Caco-2 (cell line): ENCODE results near the gene TSPAN9. TPM values are rescaled to one million over a fixed set of nuclear protein-coding genes. Genes with fewer than 3 reads are reported as not detected.

ENCODE experiments used
- BruUV-seq: library from RNA; stranded (reverse); fragments of 400-500 nt; replicated peaks from 2 replicates; lab custom pipeline; 2021; lab: Mats Ljungman, UMichigan
- CTCF ChIA-PET: fragments of 300-600 bp; sonication (Branson Sonifier 250); formaldehyde crosslinking; loops from one replicate; lab custom pipeline; 2022; ENCODE audit warnings: antibody characterized with exemption; lab: Charles Lee
- POLR2A ChIA-PET: fragments of 300-600 bp; sonication (Branson Sonifier 250); formaldehyde crosslinking; loops from one replicate; lab custom pipeline; 2022; ENCODE audit warnings: antibody characterized with exemption; lab: Charles Lee
- DNase-seq, 2 experiments: peaks; one replicate each; pipeline versions ENCODE4 v3.0.0 to v3.0.0-alpha.2; 2020 to 2022
- H3K27me3 ChIP-seq: replicated peaks from 2 replicates; pipeline ENCODE4 v1.6.0; 2011; ENCODE audit warnings: low read length; ENCODE audit not compliant: control insufficient read depth, insufficient read depth
- H3K36me3 ChIP-seq: 2 replicates; pipeline ENCODE4 v1.5.1; 2011; ENCODE audit warnings: low read length; ENCODE audit not compliant: control insufficient read depth, insufficient read depth
- H3K4me1 ChIP-seq: fragments of 250-450 bp; sonication (Bioruptor Pico); 2 replicates; pipeline ENCODE4 v1.5.1; 2020; ENCODE audit warnings: mild to moderate bottlenecking
- H3K4me3 ChIP-seq: 2 replicates; pipeline ENCODE4 v1.5.1; 2011; ENCODE audit warnings: low read depth, mild to moderate bottlenecking, control low read depth, low read length
- H3K9me3 ChIP-seq: fragments of 250-450 bp; sonication (Bioruptor Pico); 2 replicates; pipeline ENCODE4 v1.5.1; 2020; ENCODE audit warnings: mild to moderate bottlenecking, moderate library complexity
- H3K27ac Mint-ChIP-seq: one replicate; pipeline ENCODE4 v1.8.0; 2022; ENCODE audit warnings: mixed read lengths; ENCODE audit not compliant: unreplicated experiment
- H3K27me3 Mint-ChIP-seq: one replicate; pipeline ENCODE4 v1.8.0; 2022; ENCODE audit warnings: mixed read lengths; ENCODE audit not compliant: insufficient read depth, unreplicated experiment
- H3K36me3 Mint-ChIP-seq: one replicate; pipeline ENCODE4 v1.8.0; 2022; ENCODE audit warnings: mild to moderate bottlenecking, mixed read lengths; ENCODE audit not compliant: insufficient read depth, unreplicated experiment
- H3K4me1 Mint-ChIP-seq: one replicate; pipeline ENCODE4 v1.8.0; 2022; ENCODE audit warnings: low read depth, mixed read lengths; ENCODE audit not compliant: unreplicated experiment
- H3K4me3 Mint-ChIP-seq: one replicate; pipeline ENCODE4 v1.8.0; 2022; ENCODE audit warnings: mild to moderate bottlenecking, moderate library complexity, mixed read lengths; ENCODE audit not compliant: unreplicated experiment
- H3K9me3 Mint-ChIP-seq: one replicate; pipeline ENCODE4 v1.8.0; 2022; ENCODE audit warnings: mixed read lengths; ENCODE audit not compliant: unreplicated experiment
- CTCF ChIP-seq, 2 experiments: fragments of 200-600 bp in 1 of 2; IDR thresholded peaks; 1 replicate in 1 of 2; 2 replicates in 1 of 2; pipeline versions ENCODE4 v1.5.1 to v1.8.0; 2011 to 2022; ENCODE audit warnings: antibody characterized with exemption in 1 of 2, control low read depth in 1 of 2, inconsistent platforms in 1 of 2, low read depth in 1 of 2, low read length in 1 of 2, mild to moderate bottlenecking in 1 of 2, moderate library complexity in 1 of 2; ENCODE audit not compliant: insufficient read depth in 1 of 2, severe bottlenecking in 1 of 2, unreplicated experiment in 1 of 2
- intact Hi-C: fragments of 100-400 bp; cut with micrococcal nuclease; formaldehyde crosslinking; loops from one replicate; pipeline ENCODE4 v1.10.0; 2022; ENCODE audit not compliant: unreplicated experiment
- total RNA-seq: library from RNA; stranded (reverse); gene quantifications from 2 replicates; pipeline ENCODE4 v1.2.3, GENCODE V29; 2022

TSPAN9 gene
- total RNA-seq, 1 experiment from 2014 or later, result 49.1 TPM

GRCh38 chr12:3103806-3104205 lies 26.6 kb downstream of the TSPAN9 start:
- Mint-ChIP-seq H3K27ac (peak overlapping the region; percentile 4), H3K4me3 (no peak overlapping the region)
- CTCF ChIA-PET, result interaction anchor here (1.4 kb wide), 1 partner anchor 33 kb away, joined by 3 read pairs; no protein-coding TSS in a partner anchor

GRCh38 chr12:3105690-3106479 lies 28.7 kb downstream of the TSPAN9 start:
- intact Hi-C loops, result loop anchor here (2.0 kb wide), 1 partner anchor 19 kb away; no protein-coding TSS in a partner anchor
- Mint-ChIP-seq H3K27me3 (no peaks in the 10 kb centered on the region), H3K27ac (peak overlapping the region; percentile 4), H3K36me3 (no peaks in the 10 kb centered on the region), H3K4me3 (no peak overlapping the region), H3K4me1 (peaks cover 36% of the 10 kb centered on the region), H3K9me3 (no peaks in the 10 kb centered on the region)
- no peaks in the 10 kb centered on the region for H3K27me3 ChIP-seq
- CTCF ChIA-PET, result interaction anchor here (0.8 to 1.4 kb wide), 2 partner anchors 14 to 33 kb away, joined by 3 to 6 read pairs; no protein-coding TSS in a partner anchor
- H3K36me3 ChIP-seq, result no peaks in the 10 kb centered on the region
- BruUV-seq, result no TSS peak
- no peak for TF ChIP-seq CTCF (IDR thresholded peaks at IDR 0.05; ENCODE audit: insufficient read depth in 1 of 2, low read depth in 1 of 2, low read length in 1 of 2, severe bottlenecking in 1 of 2, unreplicated experiment in 1 of 2)
- no peak overlapping the region for H3K4me3 ChIP-seq
- DNase-seq, result no peak
- no peaks in the 10 kb centered on the region for H3K9me3 ChIP-seq
- POLR2A ChIA-PET, result interaction anchor here (0.5 kb wide), 1 partner anchor 28 kb away, joined by 3 read pairs; no protein-coding TSS in a partner anchor
- H3K4me1 ChIP-seq, result peaks cover 25% of the 10 kb centered on the region

More at GRCh38 chr12:3103806-3104205, 26.6 kb downstream of the TSPAN9 start:
- Histone ChIP-seq H3K4me1 (peaks cover 25% of the 10 kb centered on the region), H3K9me3 (no peaks in the 10 kb centered on the region; the same call in 1 of the 2 replicates), H3K36me3 (no peaks in the 10 kb centered on the region), H3K4me3 (no peak overlapping the region), H3K27me3 (no peaks in the 10 kb centered on the region)
- no peak for DNase-seq
- Mint-ChIP-seq H3K27me3 (no peaks in the 10 kb centered on the region), H3K36me3 (peaks cover 5% of the 10 kb centered on the region), H3K4me1 (peaks cover 36% of the 10 kb centered on the region), H3K9me3 (peaks cover 11% of the 10 kb centered on the region)
- POLR2A ChIA-PET, result no interaction called here
- intact Hi-C loops, result loop anchor here (1.0 to 2.0 kb wide), 2 partner anchors 21 to 31 kb away; no protein-coding TSS in a partner anchor
- BruUV-seq, result no TSS peak
- no peak for TF ChIP-seq CTCF (IDR thresholded peaks at IDR 0.05; ENCODE audit: insufficient read depth in 1 of 2, low read depth in 1 of 2, low read length in 1 of 2, severe bottlenecking in 1 of 2, unreplicated experiment in 1 of 2)

GRCh38 chr12:3106579-3106978 lies 29.4 kb downstream of the TSPAN9 start:
- Mint-ChIP-seq H3K27ac (peak overlapping the region; percentile 4), H3K4me3 (no peak overlapping the region), H3K4me1 (peaks cover 33% of the 10 kb centered on the region), H3K9me3 (no peaks in the 10 kb centered on the region), H3K36me3 (no peaks in the 10 kb centered on the region), H3K27me3 (no peaks in the 10 kb centered on the region)
- ChIA-PET CTCF (no interaction called here), POLR2A (no interaction called here)
- H3K27me3 ChIP-seq, result no peaks in the 10 kb centered on the region
- H3K4me1 ChIP-seq, result peaks cover 25% of the 10 kb centered on the region
- DNase-seq, result no peak
- no TSS peak for BruUV-seq
- intact Hi-C loops, result no loop called here
- TF ChIP-seq CTCF (IDR thresholded peaks at IDR 0.05; ENCODE audit: insufficient read depth in 1 of 2, low read depth in 1 of 2, low read length in 1 of 2, severe bottlenecking in 1 of 2, unreplicated experiment in 1 of 2), result no peak
- no peaks in the 10 kb centered on the region for H3K36me3 ChIP-seq
- no peaks in the 10 kb centered on the region for H3K9me3 ChIP-seq
- no peak overlapping the region for H3K4me3 ChIP-seq
